HK-2 (cell line): ENCODE results near the gene SPOCK2.
"Not testable (repeated sequence)": the region's sequence is repeated elsewhere in the genome, so short reads cannot be mapped to it uniquely, and the experiment has no call there.

Experiments
- DNase-seq: peaks from one replicate; pipeline ENCODE4 v3.0.0-alpha.2; 2018; ENCODE audit not compliant: unreplicated experiment

The SPOCK2 gene

GRCh38 chr10:72087969-72088888 is at the start of gene SPOCK2:
SPOCK2 (minus strand) TSS chr10:72088551; CDS start chr10:72088328, 223 bp downstream.
- DNase-seq = no peak

DNA sequence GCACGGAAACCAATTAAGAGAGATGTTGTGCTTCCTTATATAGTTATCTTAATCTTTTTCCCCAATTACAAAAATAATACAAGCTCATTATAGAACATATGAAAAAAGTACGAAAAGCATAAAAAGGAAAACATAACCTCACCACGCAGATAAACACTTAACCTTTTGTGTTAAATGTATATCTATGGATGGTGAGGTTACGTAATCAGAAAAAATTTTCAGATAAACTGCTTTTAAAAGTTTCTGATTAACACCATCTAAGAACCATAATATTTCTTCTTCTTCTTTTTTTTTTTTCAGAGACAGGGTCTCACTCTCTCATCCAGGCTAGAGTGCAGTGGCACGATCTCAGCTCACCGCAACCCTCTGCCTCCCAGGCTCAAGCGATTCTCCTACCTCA is 49.2 kb upstream of the SPOCK2 start:
- DNase-seq = no peak

GRCh38 chr10:72136225-72136624 is 47.9 kb upstream of the SPOCK2 start:
- not testable (repeated sequence) for DNase-seq

DNA sequence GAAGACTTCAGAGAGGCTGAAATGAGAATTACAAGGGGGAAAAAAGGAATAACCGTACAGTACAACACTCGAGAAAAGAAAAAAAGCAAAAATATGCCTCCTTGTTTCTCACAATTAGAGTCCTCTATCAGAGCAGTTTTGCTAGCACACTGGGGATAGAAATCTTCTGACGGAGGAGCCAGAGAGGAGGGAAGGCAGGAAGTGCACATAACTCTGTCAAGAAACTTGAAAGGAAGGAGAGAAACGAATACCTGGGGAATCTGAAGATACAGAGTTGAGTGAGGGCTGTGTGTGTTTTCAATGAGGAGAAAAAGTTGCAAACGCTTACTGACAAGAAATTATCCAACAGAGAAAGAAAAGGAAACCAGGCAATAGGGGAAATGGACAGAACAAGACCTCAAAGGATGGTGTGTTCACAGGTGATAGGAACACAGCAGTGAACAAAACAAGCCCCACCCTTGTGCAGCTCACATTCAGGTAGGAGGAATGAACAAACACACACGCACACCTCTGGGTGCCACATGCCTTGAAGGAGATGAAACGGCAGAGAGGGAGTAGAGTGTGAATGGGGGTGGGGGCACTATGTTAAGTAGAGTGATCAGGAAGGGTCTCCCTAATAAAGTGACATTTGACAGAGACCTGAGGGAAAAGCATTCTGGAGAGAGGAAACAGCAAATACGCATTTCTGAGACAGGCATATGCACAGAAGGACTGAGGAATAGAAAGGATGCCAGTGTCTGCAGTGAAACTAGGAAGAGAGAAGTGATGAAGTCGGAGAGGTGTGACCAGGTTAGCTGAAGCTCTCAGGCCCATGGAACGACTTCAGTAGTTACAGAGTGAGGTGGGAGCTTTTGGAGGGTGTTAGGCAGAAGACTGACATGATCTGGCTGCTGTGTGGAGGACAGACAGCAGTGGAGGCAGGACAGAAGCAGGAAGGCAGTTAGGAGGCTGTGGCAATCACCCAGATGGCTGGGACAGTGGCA is 46.7 kb upstream of the SPOCK2 start:
- no peak for DNase-seq

DNA sequence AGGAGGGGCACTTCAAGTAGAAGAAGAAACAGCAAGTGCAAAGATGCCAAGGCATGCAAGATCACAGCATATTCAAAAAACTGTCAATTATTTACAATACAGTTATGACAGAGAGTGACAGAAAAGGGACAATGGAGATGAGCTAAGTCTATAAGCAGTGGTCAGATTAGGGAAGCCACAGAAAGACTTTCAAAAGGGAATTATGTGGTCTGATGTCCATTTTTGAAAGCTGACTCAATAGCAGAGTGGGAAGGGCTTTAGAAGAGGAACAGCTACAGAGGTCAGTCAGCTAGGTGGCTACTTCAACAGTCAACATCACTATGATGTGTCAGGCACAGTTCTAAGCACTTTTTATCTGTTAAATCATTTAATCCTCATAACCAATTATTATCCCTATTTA is 45.2 kb upstream of the SPOCK2 start:
- no peak for DNase-seq

- no peak for DNase-seq
These were observed 44.5 kb upstream of the SPOCK2 start for GRCh38 chr10:72132854-72133253.

GRCh38 chr10:72127571-72127970 is 39.2 kb upstream of the SPOCK2 start:
- no peak for DNase-seq

- DNase-seq = no peak
These were observed 38.5 kb upstream of the SPOCK2 start for GRCh38 chr10:72126872-72127232.

- DNase-seq = no peak
These were observed 38.0 kb upstream of the SPOCK2 start for GRCh38 chr10:72126184-72126871.

DNA sequence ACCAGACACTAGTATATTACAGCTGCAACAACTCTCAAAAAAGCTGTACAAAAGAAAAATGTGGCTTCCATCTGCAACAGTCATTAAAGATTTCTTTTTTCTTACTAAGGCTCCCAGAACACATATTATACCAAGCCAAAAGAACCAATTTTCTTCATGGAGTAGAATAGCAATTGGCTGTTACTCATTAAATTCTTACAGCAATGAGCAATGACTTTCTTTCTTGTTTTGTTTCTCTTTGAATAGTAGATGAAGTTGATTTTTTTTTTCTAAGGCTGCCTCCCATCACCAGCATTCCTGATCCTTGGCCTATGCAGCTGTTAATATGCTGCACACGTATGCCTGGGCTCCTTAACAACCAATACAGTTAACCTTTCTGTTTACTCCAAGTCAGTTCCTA is 36.6 kb upstream of the SPOCK2 start:
- DNase-seq = no peak

DNA sequence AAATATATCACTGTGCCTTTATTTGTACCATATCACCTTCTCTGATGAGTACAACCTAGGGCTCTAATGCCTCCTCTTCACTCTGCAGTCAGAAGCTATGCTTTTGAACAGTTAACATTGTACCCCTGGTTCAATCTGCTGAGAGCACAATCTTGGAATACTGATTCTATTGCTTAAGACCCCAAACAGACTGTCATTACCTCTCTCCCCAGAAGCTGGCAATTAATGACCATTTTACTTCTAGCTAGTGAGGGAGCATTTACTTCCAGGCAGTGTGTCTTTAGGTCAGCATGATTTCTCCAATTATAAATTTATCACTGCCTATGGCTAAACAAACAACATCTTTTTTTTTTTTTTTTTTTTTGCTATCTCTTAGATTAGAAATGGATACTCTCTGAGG is 36.0 kb upstream of the SPOCK2 start:
- DNase-seq = no peak

DNA sequence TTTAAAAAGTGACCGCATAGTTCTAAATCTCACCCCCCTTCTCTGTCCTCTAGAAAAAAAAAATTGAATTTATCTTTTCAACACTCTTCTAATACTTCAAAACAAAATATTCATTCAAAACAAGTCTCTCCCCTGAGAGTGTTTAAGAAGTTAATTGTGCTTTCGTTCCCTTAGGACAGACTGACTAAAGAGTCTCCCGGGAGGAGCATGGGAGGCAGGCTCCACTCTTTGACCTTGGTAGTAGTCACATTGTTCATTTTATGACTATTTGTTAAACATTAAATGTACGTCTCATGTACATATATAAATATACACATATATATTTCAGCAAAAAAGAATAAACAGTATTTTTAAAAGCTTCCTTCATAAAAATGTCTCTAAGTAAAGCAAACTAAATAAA is 35.3 kb upstream of the SPOCK2 start:
- DNase-seq = no peak

GRCh38 chr10:72122221-72122620 is 33.9 kb upstream of the SPOCK2 start:
- DNase-seq = no peak

DNA sequence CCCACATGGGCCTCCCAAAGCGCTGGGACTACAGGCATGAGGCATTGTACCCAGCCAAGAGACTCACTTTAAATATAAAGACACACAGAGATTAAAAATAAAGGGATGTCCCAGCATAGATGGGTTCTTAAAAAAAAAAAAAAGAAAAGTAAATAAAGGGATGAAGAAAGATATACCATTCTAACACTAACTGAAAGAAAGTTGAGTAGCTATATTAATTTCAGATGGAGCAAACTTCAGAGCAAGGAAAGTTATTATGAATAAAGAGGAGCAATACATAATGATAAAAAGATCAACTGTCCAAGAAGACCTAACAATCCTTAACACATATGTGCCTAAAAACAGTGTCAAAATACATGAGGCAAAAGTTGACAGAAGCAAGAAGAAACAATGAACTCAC is 33.0 kb upstream of the SPOCK2 start:
- no peak for DNase-seq

- no peak for DNase-seq
These were observed 28.0 kb upstream of the SPOCK2 start for GRCh38 chr10:72116372-72116771.

- no peak for DNase-seq
These were observed 26.5 kb upstream of the SPOCK2 start for GRCh38 chr10:72114706-72115450.

GRCh38 chr10:72110673-72111401 is 22.5 kb upstream of the SPOCK2 start:
- no peak for DNase-seq

DNA sequence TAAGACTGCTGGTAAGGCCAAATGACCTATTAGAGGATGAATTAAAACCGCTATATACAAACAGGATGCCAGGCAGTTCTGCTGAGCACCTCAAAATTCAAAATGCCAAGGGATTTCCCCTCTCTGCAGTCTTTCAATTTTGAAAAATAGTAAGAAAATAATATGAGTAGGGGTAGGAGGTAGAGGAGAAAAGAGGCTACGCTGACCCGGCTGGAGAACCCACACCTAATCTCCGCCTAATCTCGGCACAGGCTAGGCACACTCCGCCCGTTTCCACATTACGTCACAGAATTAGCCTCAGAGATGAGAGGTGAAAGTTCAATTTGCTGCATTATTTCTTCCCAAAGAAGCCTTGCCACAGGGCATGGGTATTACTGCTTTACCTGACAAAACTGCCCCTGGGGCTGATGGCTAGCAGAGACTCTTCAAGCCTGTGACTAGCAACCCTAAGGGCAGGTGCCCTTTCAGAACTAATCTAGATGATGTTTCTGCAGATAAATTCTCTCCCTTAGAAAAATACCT is 21.3 kb upstream of the SPOCK2 start:
- no peak for DNase-seq

GRCh38 chr10:72108830-72109635 is 20.7 kb upstream of the SPOCK2 start:
- peak; percentile 67 for DNase-seq

- not testable (repeated sequence) for DNase-seq
These were observed 19.6 kb upstream of the SPOCK2 start for GRCh38 chr10:72108004-72108370.
